Mesendoderm (in vitro differentiated cells): Measurements from ENCODE around the gene WBP1L.
A peak's percentile ranks its signal among the peaks of the same experiment; 100 is the strongest.
"Not testable (repeated sequence)": the region's sequence is repeated elsewhere in the genome, so short reads cannot be mapped to it uniquely, and the experiment has no call there.

Experiments
- DNase-seq: peaks from one replicate; pipeline ENCODE4 v3.0.0; 2013
- H2AK5ac ChIP-seq: 2 replicates; pipeline ENCODE4 v1.6.1; 2013; ENCODE audit warnings: low read length, inconsistent platforms
- H2BK120ac ChIP-seq: 2 replicates; pipeline ENCODE4 v1.6.1; 2013; ENCODE audit warnings: low read depth, mild to moderate bottlenecking, low read length, moderate library complexity, mixed read lengths
- H2BK15ac ChIP-seq: replicated peaks from 2 replicates; pipeline ENCODE4 v1.6.1; 2013; ENCODE audit warnings: low read depth, mild to moderate bottlenecking, moderate library complexity
- H2BK5ac ChIP-seq: 2 replicates; pipeline ENCODE4 v1.6.1; 2013; ENCODE audit warnings: low read length, inconsistent platforms
- H3K18ac ChIP-seq: 2 replicates; pipeline ENCODE4 v1.6.1; 2013; ENCODE audit warnings: mild to moderate bottlenecking, low read length, mixed read lengths
- H3K23ac ChIP-seq: one replicate; pipeline ENCODE4 v1.6.1; 2013; ENCODE audit warnings: low read length
- H3K27ac ChIP-seq: 2 replicates; pipeline ENCODE4 v1.5.1; 2013; ENCODE audit warnings: low read depth, mild to moderate bottlenecking, inconsistent platforms, low read length, moderate library complexity
- H3K27me3 ChIP-seq: 2 replicates; pipeline ENCODE4 v1.6.1; 2013; ENCODE audit warnings: low read length, control low read depth, mild to moderate bottlenecking, inconsistent platforms; ENCODE audit not compliant: insufficient read depth, poor library complexity
- H3K36me3 ChIP-seq: 2 replicates; pipeline ENCODE4 v1.6.1; 2013; ENCODE audit warnings: low read length, inconsistent platforms; ENCODE audit not compliant: control insufficient read depth, insufficient read depth
- H3K4ac ChIP-seq: one replicate; pipeline ENCODE4 v1.6.1; 2013; ENCODE audit warnings: low read depth, mild to moderate bottlenecking, low read length, moderate library complexity
- H3K4me1 ChIP-seq: 2 replicates; pipeline ENCODE4 v1.6.1; 2013; ENCODE audit warnings: low read depth, low read length, inconsistent platforms; ENCODE audit not compliant: control insufficient read depth
- H3K4me2 ChIP-seq: 2 replicates; pipeline ENCODE4 v1.6.1; 2013; ENCODE audit warnings: low read length
- H3K4me3 ChIP-seq: 2 replicates; pipeline ENCODE4 v1.5.1; 2013; ENCODE audit warnings: mild to moderate bottlenecking, low read length
- H3K56ac ChIP-seq: one replicate; pipeline ENCODE4 v1.6.1; 2013; ENCODE audit warnings: low read length
- H3K79me1 ChIP-seq: 2 replicates; pipeline ENCODE4 v1.6.1; 2013; ENCODE audit warnings: low read length, inconsistent platforms
- H3K79me2 ChIP-seq: 2 replicates; pipeline ENCODE4 v1.6.1; 2013; ENCODE audit warnings: mild to moderate bottlenecking, low read length; ENCODE audit not compliant: control insufficient read depth, insufficient read depth
- H3K9ac ChIP-seq: 2 replicates; pipeline ENCODE4 v1.6.1; 2013; ENCODE audit warnings: low read length, inconsistent platforms
- H4K5ac ChIP-seq: one replicate; pipeline ENCODE4 v1.6.1; 2013; ENCODE audit warnings: low read length
- H4K8ac ChIP-seq: one replicate; pipeline ENCODE4 v1.6.1; 2013; ENCODE audit warnings: low read depth, mild to moderate bottlenecking, control low read depth, low read length, moderate library complexity
- WGBS: extraction: QIAGEN DNeasy Blood & Tissue Kit; methylation state at CpG from one replicate; pipeline ENCODE4 v1.1.7; 2013; ENCODE audit warnings: low lambda C conversion rate, missing lambda C conversion rate; ENCODE audit not compliant: insufficient coverage; ENCODE audit errors: extremely low coverage; 5-methylcytosine and 5-hydroxymethylcytosine counted together

The WBP1L gene

GRCh38 chr10:102716900-102717565 is 26.7 kb upstream of the WBP1L start:
- H4K8ac ChIP-seq, H2BK5ac ChIP-seq, H3K23ac ChIP-seq, H4K5ac ChIP-seq, H2BK120ac ChIP-seq, DNase-seq, H2AK5ac ChIP-seq, H3K27ac ChIP-seq, H3K27me3 ChIP-seq, H3K36me3 ChIP-seq, H3K4me2 ChIP-seq, H3K4ac ChIP-seq, H3K4me3 ChIP-seq, H2BK15ac ChIP-seq, H3K18ac ChIP-seq: not testable (repeated sequence)
- no CpG with 5 or more reads among the region's 18 CpGs for WGBS
- H3K79me2 ChIP-seq = peaks cover 11% of the 10 kb centered on the region
- peaks cover 13% of the 10 kb centered on the region for H3K79me1 ChIP-seq
- H3K4me1 ChIP-seq = peaks cover 19% of the 10 kb centered on the region
- H3K56ac ChIP-seq = peak overlapping the region; percentile 56
- H3K9ac ChIP-seq = peak overlapping the region; percentile 24

GRCh38 chr10:102718220-102718619 is 25.5 kb upstream of the WBP1L start:
- H3K56ac ChIP-seq = peak overlapping the region; percentile 86
- no peak overlapping the region for H2BK15ac ChIP-seq
- H3K4me1 ChIP-seq = peaks cover 19% of the 10 kb centered on the region
- H3K9ac ChIP-seq = peak overlapping the region; percentile 61
- H3K18ac ChIP-seq = peak overlapping the region; percentile 35
- H2BK5ac ChIP-seq = peak overlapping the region; percentile 93
- peak overlapping the region; percentile 48 for H3K4me2 ChIP-seq
- H2BK120ac ChIP-seq = no peak overlapping the region
- no peak overlapping the region for H4K8ac ChIP-seq
- H3K27ac ChIP-seq = peak overlapping the region; percentile 56
- H3K27me3 ChIP-seq = no peaks in the 10 kb centered on the region
- no CpG with 5 or more reads among the region's 3 CpGs for whole genome bisulfite sequencing
- no peak overlapping the region for H3K4ac ChIP-seq
- H2AK5ac ChIP-seq = no peak overlapping the region
- DNase-seq = peak; percentile 93
- H3K79me1 ChIP-seq = peaks cover 13% of the 10 kb centered on the region
- no peak overlapping the region for H4K5ac ChIP-seq
- H3K4me3 ChIP-seq = no peak overlapping the region
- H3K23ac ChIP-seq = no peak overlapping the region
- H3K36me3 ChIP-seq = no peaks in the 10 kb centered on the region
- H3K79me2 ChIP-seq = peaks cover 11% of the 10 kb centered on the region

- no peak overlapping the region for H3K9ac ChIP-seq
- no peak overlapping the region for H3K4me2 ChIP-seq
- H3K56ac ChIP-seq = no peak overlapping the region
- H2AK5ac ChIP-seq = no peak overlapping the region
- H3K79me2 ChIP-seq = peaks cover 9% of the 10 kb centered on the region
- no peak overlapping the region for H4K8ac ChIP-seq
- WGBS = no CpG with 5 or more reads among the region's 3 CpGs
- no peak overlapping the region for H2BK15ac ChIP-seq
- H3K18ac ChIP-seq = no peak overlapping the region
- H3K23ac ChIP-seq = no peak overlapping the region
- H3K4me1 ChIP-seq = peaks cover 19% of the 10 kb centered on the region
- H3K27me3 ChIP-seq = no peaks in the 10 kb centered on the region
- no peak overlapping the region for H2BK120ac ChIP-seq
- no peak overlapping the region for H2BK5ac ChIP-seq
- peaks cover 2% of the 10 kb centered on the region for H3K36me3 ChIP-seq
- H3K79me1 ChIP-seq = peaks cover 13% of the 10 kb centered on the region
- no peak for DNase-seq
- H3K4me3 ChIP-seq = no peak overlapping the region
- H3K27ac ChIP-seq = no peak overlapping the region
- H4K5ac ChIP-seq = no peak overlapping the region
- H3K4ac ChIP-seq = no peak overlapping the region
These were observed 23.4 kb upstream of the WBP1L start for GRCh38 chr10:102720337-102720736.

GRCh38 chr10:102720775-102721301 is 22.9 kb upstream of the WBP1L start:
- peaks cover 18% of the 10 kb centered on the region for H3K4me1 ChIP-seq
- H2AK5ac ChIP-seq = no peak overlapping the region
- DNase-seq = no peak
- H4K5ac ChIP-seq = no peak overlapping the region
- H3K79me2 ChIP-seq = peaks cover 7% of the 10 kb centered on the region
- no peak overlapping the region for H3K9ac ChIP-seq
- no peak overlapping the region for H3K56ac ChIP-seq
- no peak overlapping the region for H2BK15ac ChIP-seq
- no peak overlapping the region for H2BK120ac ChIP-seq
- no peaks in the 10 kb centered on the region for H3K27me3 ChIP-seq
- peaks cover 11% of the 10 kb centered on the region for H3K79me1 ChIP-seq
- H3K18ac ChIP-seq = no peak overlapping the region
- no peak overlapping the region for H2BK5ac ChIP-seq
- WGBS = no CpG with 5 or more reads among the region's 6 CpGs
- peaks cover 2% of the 10 kb centered on the region for H3K36me3 ChIP-seq
- no peak overlapping the region for H3K4me2 ChIP-seq
- H3K27ac ChIP-seq = no peak overlapping the region
- no peak overlapping the region for H3K4me3 ChIP-seq
- no peak overlapping the region for H3K4ac ChIP-seq
- no peak overlapping the region for H3K23ac ChIP-seq
- H4K8ac ChIP-seq = no peak overlapping the region

GRCh38 chr10:102721954-102722353 is 21.8 kb upstream of the WBP1L start:
- Histone ChIP-seq H3K56ac (no peak overlapping the region), H3K4me3 (no peak overlapping the region)

More at GRCh38 chr10:102721954-102722353, 21.8 kb upstream of the WBP1L start:
- Histone ChIP-seq H2AK5ac (no peak overlapping the region), H3K4ac (no peak overlapping the region), H3K4me1 (peaks cover 13% of the 10 kb centered on the region), H4K5ac (no peak overlapping the region), H3K79me2 (no peaks in the 10 kb centered on the region), H3K36me3 (peaks cover 2% of the 10 kb centered on the region), H3K4me2 (no peak overlapping the region), H3K27ac (no peak overlapping the region), H2BK5ac (no peak overlapping the region), H3K79me1 (peaks cover 7% of the 10 kb centered on the region), H2BK15ac (no peak overlapping the region), H3K18ac (no peak overlapping the region), H3K23ac (no peak overlapping the region), H3K9ac (no peak overlapping the region), H4K8ac (no peak overlapping the region), H2BK120ac (no peak overlapping the region), H3K27me3 (no peaks in the 10 kb centered on the region)
- no peak for DNase-seq
- WGBS = no CpG with 5 or more reads among the region's 4 CpGs
